HEK293 (cell line): ENCODE data around the gene BIK.
A peak's percentile ranks its signal among the peaks of the same experiment; 100 is the strongest.

ENCODE experiments used
- CTCF ChIA-PET: fragments of 350-600 bp; formaldehyde crosslinking; extraction: SDS; loops from one replicate; lab custom pipeline; 2021; ENCODE audit warnings: antibody characterized with exemption; lab: Yijun Ruan, JAX
- POLR2A ChIA-PET: fragments of 300-600 bp; formaldehyde crosslinking; extraction: SDS; loops from one replicate; lab custom pipeline; 2020; ENCODE audit warnings: antibody characterized with exemption, inconsistent platforms; lab: Yijun Ruan, JAX
- H3K27ac ChIP-seq: fragments of 200-500 bp; sonication (Bioruptor generic); 2 replicates; pipeline ENCODE4 v1.5.1; 2014; ENCODE audit warnings: low read depth, low read length, control low read depth, inconsistent platforms; ENCODE audit errors: extremely low read depth
- H3K36me3 ChIP-seq, 2 experiments: fragments of 200-500 bp in 1 of 2; sonication (Bioruptor generic) in 1 of 2; 1 replicate in 1 of 2; 2 replicates in 1 of 2; pipeline ENCODE4 v1.5.1; 2014 to 2017; ENCODE audit warnings: inconsistent platforms in 2 of 2, low read length in 2 of 2; ENCODE audit not compliant: control insufficient read depth in 2 of 2, insufficient read depth in 1 of 2
- H3K4me1 ChIP-seq: fragments of 200-500 bp; sonication (Bioruptor generic); 2 replicates; pipeline ENCODE4 v1.5.1; 2014; ENCODE audit warnings: mild to moderate bottlenecking, low read length, inconsistent platforms; ENCODE audit not compliant: control insufficient read depth, insufficient read depth
- H3K4me3 ChIP-seq: 2 replicates; pipeline ENCODE4 v1.5.1; 2011; ENCODE audit warnings: low read depth, mild to moderate bottlenecking, control low read depth, low read length, moderate library complexity
- H3K9me3 ChIP-seq: fragments of 200-500 bp; sonication (Bioruptor generic); 2 replicates; pipeline ENCODE4 v1.5.1; 2014; ENCODE audit warnings: low read depth, low read length, inconsistent platforms; ENCODE audit not compliant: control insufficient read depth, insufficient read depth
- EGR2 ChIP-seq: fragments of 450-650 bp; formaldehyde crosslinking; IDR thresholded peaks from 2 replicates; pipeline ENCODE4 v1.5.1; 2016; ENCODE audit warnings: low read depth, missing biosample characterization, missing genetic modification characterization
- HOXD13 ChIP-seq: sonication (generic); formaldehyde crosslinking; IDR thresholded peaks from 2 replicates; pipeline ENCODE4 v1.8.0; 2022; ENCODE audit warnings: missing genetic modification reagents, borderline replicate concordance
- IKZF3 ChIP-seq: fragments of 450-650 bp; IDR thresholded peaks from 2 replicates; pipeline ENCODE4 v1.5.0; 2018; ENCODE audit warnings: missing biosample characterization, mild to moderate bottlenecking, missing genetic modification characterization, moderate library complexity
- KLF10 ChIP-seq: fragments of 450-650 bp; IDR thresholded peaks from 2 replicates; pipeline ENCODE4 v1.5.1; 2018; ENCODE audit warnings: missing biosample characterization, mild to moderate bottlenecking, missing genetic modification characterization
- MYNN ChIP-seq: fragments of 450-650 bp; formaldehyde crosslinking; IDR thresholded peaks from 2 replicates; pipeline ENCODE4 v1.5.1; 2016; ENCODE audit warnings: missing biosample characterization, missing genetic modification characterization, borderline replicate concordance
- SALL2 ChIP-seq: fragments of 450-650 bp; formaldehyde crosslinking; IDR thresholded peaks from 2 replicates; pipeline ENCODE4 v1.5.0; 2017; ENCODE audit warnings: missing biosample characterization, mild to moderate bottlenecking, missing genetic modification characterization, borderline replicate concordance
- SP3 ChIP-seq: fragments of 450-650 bp; formaldehyde crosslinking; IDR thresholded peaks from 2 replicates; pipeline ENCODE4 v1.5.1; 2016; ENCODE audit warnings: missing biosample characterization, missing genetic modification characterization
- YY2 ChIP-seq: fragments of 450-650 bp; formaldehyde crosslinking; IDR thresholded peaks from 2 replicates; pipeline ENCODE4 v1.5.1; 2016; ENCODE audit warnings: missing biosample characterization, missing genetic modification characterization
- ZBTB48 ChIP-seq: fragments of 450-650 bp; formaldehyde crosslinking; IDR thresholded peaks from 2 replicates; pipeline ENCODE4 v1.5.1; 2016; ENCODE audit warnings: missing biosample characterization, missing genetic modification characterization
- ZNF133 ChIP-seq: fragments of 450-650 bp; formaldehyde crosslinking; IDR thresholded peaks from 2 replicates; pipeline ENCODE4 v1.5.1; 2016; ENCODE audit warnings: missing biosample characterization, missing genetic modification characterization
- ZNF16 ChIP-seq: fragments of 450-650 bp; formaldehyde crosslinking; IDR thresholded peaks from 2 replicates; pipeline ENCODE4 v1.5.1; 2016; ENCODE audit warnings: low read depth, missing biosample characterization, missing genetic modification characterization
- ZNF169 ChIP-seq: fragments of 450-650 bp; formaldehyde crosslinking; IDR thresholded peaks from 2 replicates; pipeline ENCODE4 v1.5.1; 2016; ENCODE audit warnings: missing biosample characterization, missing genetic modification characterization
- ZNF324 ChIP-seq: fragments of 450-650 bp; formaldehyde crosslinking; IDR thresholded peaks from 2 replicates; pipeline ENCODE4 v1.5.1; 2016; ENCODE audit warnings: missing biosample characterization, missing genetic modification characterization
- ZNF350 ChIP-seq: fragments of 450-650 bp; formaldehyde crosslinking; IDR thresholded peaks from 2 replicates; pipeline ENCODE4 v1.5.0; 2017; ENCODE audit warnings: missing biosample characterization, mild to moderate bottlenecking, missing genetic modification characterization
- ZNF544 ChIP-seq: fragments of 450-650 bp; formaldehyde crosslinking; IDR thresholded peaks from 2 replicates; pipeline ENCODE4 v1.5.0; 2017; ENCODE audit warnings: missing biosample characterization, missing genetic modification characterization
- ZNF558 ChIP-seq: fragments of 450-650 bp; formaldehyde crosslinking; IDR thresholded peaks from 2 replicates; pipeline ENCODE4 v1.5.1; 2016; ENCODE audit warnings: missing biosample characterization, missing genetic modification characterization
- ZNF561 ChIP-seq: fragments of 450-650 bp; IDR thresholded peaks from 2 replicates; pipeline ENCODE4 v1.5.1; 2018; ENCODE audit warnings: missing biosample characterization, missing genetic modification characterization, borderline replicate concordance
- ZNF654 ChIP-seq: fragments of 450-650 bp; formaldehyde crosslinking; IDR thresholded peaks from 2 replicates; pipeline ENCODE4 v1.5.1; 2016; ENCODE audit warnings: low read depth, missing biosample characterization, missing genetic modification characterization
- ZNF777 ChIP-seq: fragments of 450-650 bp; formaldehyde crosslinking; IDR thresholded peaks from 2 replicates; pipeline ENCODE4 v1.5.1; 2017; ENCODE audit warnings: missing biosample characterization, missing genetic modification characterization, borderline replicate concordance
- TF ChIP-seq, protein P1 (sequence below): fragments of 450-650 bp; formaldehyde crosslinking; IDR thresholded peaks from 2 replicates; pipeline ENCODE4 v1.5.1; 2016; ENCODE audit warnings: missing biosample characterization, missing genetic modification characterization, low read depth
- TF ChIP-seq, protein P2 (sequence below): fragments of 450-650 bp; formaldehyde crosslinking; IDR thresholded peaks from 2 replicates; pipeline ENCODE4 v1.5.1; 2016; ENCODE audit warnings: missing biosample characterization, missing genetic modification characterization
- TF ChIP-seq, protein P3 (sequence below): fragments of 450-650 bp; formaldehyde crosslinking; IDR thresholded peaks from 2 replicates; pipeline ENCODE4 v1.5.1; 2016; ENCODE audit warnings: missing biosample characterization, missing genetic modification characterization

BIK gene

DNA sequence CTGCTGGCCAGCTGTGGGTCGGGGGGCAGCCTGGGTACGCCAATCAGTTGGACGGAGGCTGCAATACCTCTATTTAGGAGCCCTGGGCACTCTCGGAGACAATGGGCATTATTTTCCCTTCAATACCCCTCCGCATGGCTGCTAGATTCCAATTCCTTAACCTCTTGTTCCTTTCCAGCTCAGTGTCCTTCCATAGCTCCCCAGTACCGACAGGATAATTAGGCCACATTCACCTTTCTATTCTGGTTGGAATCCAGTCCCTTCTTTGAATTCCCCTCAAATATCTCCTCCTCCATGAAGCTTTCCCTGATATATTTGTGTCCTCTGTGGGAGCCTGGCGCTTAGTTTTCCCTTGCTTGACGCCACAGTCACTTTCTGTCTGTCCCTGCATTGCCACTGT, 4.2 kb upstream of the BIK start:
- no peaks in the 10 kb centered on the region for H3K9me3 ChIP-seq
- no peaks in the 10 kb centered on the region for H3K36me3 ChIP-seq
- H3K27ac ChIP-seq: no peak overlapping the region
- H3K4me1 ChIP-seq: peaks cover 3% of the 10 kb centered on the region; the same call in 1 of the 2 replicates
- ChIA-PET POLR2A (no interaction called here), CTCF (interaction anchor here (0.8 kb wide), 1 partner anchor 10 kb away, joined by 4 read pairs; no protein-coding TSS in a partner anchor)
- H3K4me3 ChIP-seq: no peak overlapping the region
- TF ChIP-seq ZNF16 (tag by site-specific recombination) (peak; percentile 56; the same call in 1 of the 2 replicates), HOXD13 (CRISPR knock-in tag) (no peak)

DNA sequence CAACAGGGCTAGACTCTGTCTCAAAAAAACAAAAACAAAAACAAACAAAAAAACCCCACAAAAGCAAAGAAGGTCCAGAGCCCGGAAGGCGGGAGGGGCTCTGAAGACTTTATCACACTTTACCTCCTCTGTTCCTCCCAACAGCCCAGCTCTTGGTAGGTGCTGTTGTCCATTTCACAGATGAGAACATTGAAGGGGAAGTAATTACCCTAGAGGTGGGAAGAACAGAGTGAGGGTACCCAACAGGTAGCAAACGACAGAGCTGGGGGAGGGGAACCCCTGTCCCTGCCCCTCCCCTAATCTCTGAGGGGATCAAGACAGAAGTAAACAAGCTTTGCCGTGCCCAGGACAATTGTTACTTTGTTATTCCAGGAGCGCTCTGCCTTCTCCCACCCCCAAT, 1.0 kb upstream of the BIK start:
- Histone ChIP-seq H3K27ac (no peak overlapping the region), H3K4me1 (peaks cover 3% of the 10 kb centered on the region; the same call in 1 of the 2 replicates), H3K4me3 (no peak overlapping the region), H3K36me3 (no peaks in the 10 kb centered on the region), H3K9me3 (no peaks in the 10 kb centered on the region)
- no peak for TF ChIP-seq ZNF350
- no peak for TF ChIP-seq EGR2
- TF ChIP-seq, protein P1, sequence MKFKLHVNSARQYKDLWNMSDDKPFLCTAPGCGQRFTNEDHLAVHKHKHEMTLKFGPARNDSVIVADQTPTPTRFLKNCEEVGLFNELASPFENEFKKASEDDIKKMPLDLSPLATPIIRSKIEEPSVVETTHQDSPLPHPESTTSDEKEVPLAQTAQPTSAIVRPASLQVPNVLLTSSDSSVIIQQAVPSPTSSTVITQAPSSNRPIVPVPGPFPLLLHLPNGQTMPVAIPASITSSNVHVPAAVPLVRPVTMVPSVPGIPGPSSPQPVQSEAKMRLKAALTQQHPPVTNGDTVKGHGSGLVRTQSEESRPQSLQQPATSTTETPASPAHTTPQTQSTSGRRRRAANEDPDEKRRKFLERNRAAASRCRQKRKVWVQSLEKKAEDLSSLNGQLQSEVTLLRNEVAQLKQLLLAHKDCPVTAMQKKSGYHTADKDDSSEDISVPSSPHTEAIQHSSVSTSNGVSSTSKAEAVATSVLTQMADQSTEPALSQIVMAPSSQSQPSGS (tag by site-specific recombination): no peak
- no peak for TF ChIP-seq ZNF324
- no peak for TF ChIP-seq ZNF561 (tag by site-specific recombination)
- TF ChIP-seq ZNF654 (tag by site-specific recombination): no peak
- POLR2A ChIA-PET: no interaction called here
- CTCF ChIA-PET: interaction anchor here (1.0 kb wide), 1 partner anchor 35 kb away, joined by 3 read pairs; no protein-coding TSS in a partner anchor

DNA sequence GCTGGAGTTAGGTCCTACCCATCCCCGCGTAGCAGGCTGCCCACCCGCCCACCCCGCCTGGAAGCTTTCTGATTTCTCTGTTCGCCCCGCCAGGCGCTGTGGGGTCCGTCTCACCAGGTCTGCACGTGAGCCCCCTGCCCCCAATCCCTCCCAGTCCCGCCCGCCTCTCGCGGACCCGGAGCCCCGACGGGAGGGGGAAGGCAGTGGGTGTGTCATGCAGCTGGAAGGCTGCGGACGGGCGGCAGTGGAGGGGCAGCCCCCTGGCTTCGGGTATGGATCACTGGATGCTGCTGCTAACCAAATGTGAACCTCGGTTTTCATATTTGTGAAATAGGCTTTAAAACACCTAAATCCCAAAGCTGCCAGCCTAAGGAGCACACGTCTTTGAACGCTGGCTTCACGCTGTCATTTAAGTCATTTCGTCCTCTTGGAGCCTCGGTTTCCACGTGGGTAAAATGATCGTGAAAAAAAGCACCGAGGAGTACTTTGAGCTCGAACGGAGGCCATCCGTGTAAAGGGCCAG, 568 bp upstream of the BIK start:
- ChIA-PET POLR2A (interaction anchor here (1.1 kb wide), 1 partner anchor 10 kb away, joined by 4 read pairs; no protein-coding TSS in a partner anchor), CTCF (interaction anchor here (0.7 to 1.0 kb wide), 2 partner anchors 9 to 35 kb away, joined by 3 read pairs; no protein-coding TSS in a partner anchor)
- peaks cover 3% of the 10 kb centered on the region; the same call in 1 of the 2 replicates for H3K4me1 ChIP-seq
- TF ChIP-seq ZBTB48 (tag by site-specific recombination): no peak
- TF ChIP-seq SP3 (tag by site-specific recombination): no peak
- no peak for TF ChIP-seq ZNF133 (tag by site-specific recombination)
- TF ChIP-seq, protein P2, sequence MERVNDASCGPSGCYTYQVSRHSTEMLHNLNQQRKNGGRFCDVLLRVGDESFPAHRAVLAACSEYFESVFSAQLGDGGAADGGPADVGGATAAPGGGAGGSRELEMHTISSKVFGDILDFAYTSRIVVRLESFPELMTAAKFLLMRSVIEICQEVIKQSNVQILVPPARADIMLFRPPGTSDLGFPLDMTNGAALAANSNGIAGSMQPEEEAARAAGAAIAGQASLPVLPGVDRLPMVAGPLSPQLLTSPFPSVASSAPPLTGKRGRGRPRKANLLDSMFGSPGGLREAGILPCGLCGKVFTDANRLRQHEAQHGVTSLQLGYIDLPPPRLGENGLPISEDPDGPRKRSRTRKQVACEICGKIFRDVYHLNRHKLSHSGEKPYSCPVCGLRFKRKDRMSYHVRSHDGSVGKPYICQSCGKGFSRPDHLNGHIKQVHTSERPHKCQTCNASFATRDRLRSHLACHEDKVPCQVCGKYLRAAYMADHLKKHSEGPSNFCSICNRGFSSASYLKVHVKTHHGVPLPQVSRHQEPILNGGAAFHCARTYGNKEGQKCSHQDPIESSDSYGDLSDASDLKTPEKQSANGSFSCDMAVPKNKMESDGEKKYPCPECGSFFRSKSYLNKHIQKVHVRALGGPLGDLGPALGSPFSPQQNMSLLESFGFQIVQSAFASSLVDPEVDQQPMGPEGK (tag by site-specific recombination): peak; percentile 12; the same call in 1 of the 2 replicates
- no peak for TF ChIP-seq YY2 (tag by site-specific recombination)
- TF ChIP-seq ZNF777: peak; percentile 66; the same call in 1 of the 2 replicates
- peak; percentile 73 for TF ChIP-seq KLF10 (tag by site-specific recombination)
- TF ChIP-seq, protein P3, sequence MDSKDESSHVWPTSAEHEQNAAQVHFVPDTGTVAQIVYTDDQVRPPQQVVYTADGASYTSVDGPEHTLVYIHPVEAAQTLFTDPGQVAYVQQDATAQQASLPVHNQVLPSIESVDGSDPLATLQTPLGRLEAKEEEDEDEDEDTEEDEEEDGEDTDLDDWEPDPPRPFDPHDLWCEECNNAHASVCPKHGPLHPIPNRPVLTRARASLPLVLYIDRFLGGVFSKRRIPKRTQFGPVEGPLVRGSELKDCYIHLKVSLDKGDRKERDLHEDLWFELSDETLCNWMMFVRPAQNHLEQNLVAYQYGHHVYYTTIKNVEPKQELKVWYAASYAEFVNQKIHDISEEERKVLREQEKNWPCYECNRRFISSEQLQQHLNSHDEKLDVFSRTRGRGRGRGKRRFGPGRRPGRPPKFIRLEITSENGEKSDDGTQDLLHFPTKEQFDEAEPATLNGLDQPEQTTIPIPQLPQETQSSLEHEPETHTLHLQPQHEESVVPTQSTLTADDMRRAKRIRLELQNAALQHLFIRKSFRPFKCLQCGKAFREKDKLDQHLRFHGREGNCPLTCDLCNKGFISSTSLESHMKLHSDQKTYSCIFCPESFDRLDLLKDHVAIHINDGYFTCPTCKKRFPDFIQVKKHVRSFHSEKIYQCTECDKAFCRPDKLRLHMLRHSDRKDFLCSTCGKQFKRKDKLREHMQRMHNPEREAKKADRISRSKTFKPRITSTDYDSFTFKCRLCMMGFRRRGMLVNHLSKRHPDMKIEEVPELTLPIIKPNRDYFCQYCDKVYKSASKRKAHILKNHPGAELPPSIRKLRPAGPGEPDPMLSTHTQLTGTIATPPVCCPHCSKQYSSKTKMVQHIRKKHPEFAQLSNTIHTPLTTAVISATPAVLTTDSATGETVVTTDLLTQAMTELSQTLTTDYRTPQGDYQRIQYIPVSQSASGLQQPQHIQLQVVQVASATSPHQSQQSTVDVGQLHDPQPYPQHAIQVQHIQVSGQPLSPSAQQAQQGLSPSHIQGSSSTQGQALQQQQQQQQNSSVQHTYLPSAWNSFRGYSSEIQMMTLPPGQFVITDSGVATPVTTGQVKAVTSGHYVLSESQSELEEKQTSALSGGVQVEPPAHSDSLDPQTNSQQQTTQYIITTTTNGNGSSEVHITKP (tag by site-specific recombination): no peak
- TF ChIP-seq IKZF3 (tag by site-specific recombination): no peak
- peak; percentile 21; the same call in 1 of the 2 replicates for TF ChIP-seq ZNF169 (tag by site-specific recombination)
- no peak for TF ChIP-seq ZNF544 (tag by site-specific recombination)
- TF ChIP-seq SALL2 (tag by site-specific recombination): no peak
- no peak for TF ChIP-seq MYNN (tag by site-specific recombination)
- 0 out of 2 replicates have a peak, but pooled peaks have one; percentile 13 for TF ChIP-seq ZNF558

More for the DNA sequence above, 568 bp upstream of the BIK start:
- Histone ChIP-seq H3K27ac (no peak overlapping the region), H3K36me3 (no peaks in the 10 kb centered on the region), H3K4me3 (peak overlapping the region; percentile 46), H3K9me3 (no peaks in the 10 kb centered on the region)
